GM12878 (cell line): ENCODE data around the gene UVRAG. TPM values are rescaled to one million over a fixed set of nuclear protein-coding genes. Genes with fewer than 3 reads are reported as not detected.

Experiments used
- ATAC-seq: fragments of 200-7000 bp; cut with Tn5 transposase; 3 replicates; pipeline ENCODE4 v1.9.1; 2020; ENCODE audit warnings: mild to moderate bottlenecking, moderate library complexity
- BruUV-seq: library from RNA; stranded (reverse); fragments of 400-500 nt; replicated peaks from 2 replicates; lab custom pipeline; 2021; lab: Mats Ljungman, UMichigan
- CTCF ChIA-PET: fragments of 300-600 bp; sonication (Branson Sonifier 250); formaldehyde crosslinking; extraction: SDS; loops from one replicate; lab custom pipeline; 2021; ENCODE audit warnings: inconsistent platforms; lab: Yijun Ruan, JAX
- POLR2A ChIA-PET: fragments of 350-600 bp; formaldehyde crosslinking; extraction: SDS; loops from one replicate; lab custom pipeline; 2021; ENCODE audit warnings: inconsistent platforms; lab: Charles Lee
- RAD21 ChIA-PET: fragments of 300-600 bp; sonication (Branson Sonifier 250); formaldehyde crosslinking; loops from one replicate; lab custom pipeline; 2023; ENCODE audit warnings: antibody characterized with exemption; ENCODE audit not compliant: unreplicated experiment; lab: Charles Lee
- SMC1A ChIA-PET: fragments of 300-600 bp; sonication (Branson Sonifier 250); formaldehyde crosslinking; loops from one replicate; lab custom pipeline; 2023; ENCODE audit not compliant: unreplicated experiment, uncharacterized antibody; lab: Charles Lee
- DNase-seq: peaks from one replicate; pipeline ENCODE4 v3.0.0-alpha.2; 2011; ENCODE audit warnings: low read depth, low spot score
- FAIRE-seq: peaks from 3 replicates; lab custom pipeline; 2011; peaks lifted over from hg19 to GRCh38; lab: Jason Lieb, UNC
- H2AFZ ChIP-seq: 2 replicates; pipeline ENCODE4 v1.6.0; 2011; ENCODE audit warnings: low read depth, low read length, control low read depth; ENCODE audit not compliant: control insufficient read depth
- H3K27ac ChIP-seq: 2 replicates; pipeline ENCODE4 v1.5.1; 2011; ENCODE audit warnings: control low read depth; ENCODE audit not compliant: control insufficient read depth, insufficient read depth
- H3K27me3 ChIP-seq, 2 experiments: replicated peaks in 1 of 2; 2 replicates each; pipeline versions ENCODE4 v1.6.0 to v1.6.1; 2011; ENCODE audit warnings: low read length in 1 of 2; ENCODE audit not compliant: control insufficient read depth in 2 of 2, insufficient read depth in 2 of 2
- H3K36me3 ChIP-seq, 2 experiments: 2 replicates each; pipeline ENCODE4 v1.5.1; 2011; ENCODE audit warnings: low read length in 1 of 2; ENCODE audit not compliant: control insufficient read depth in 2 of 2, insufficient read depth in 2 of 2
- H3K4me1 ChIP-seq: 2 replicates; pipeline ENCODE4 v1.6.1; 2011; ENCODE audit warnings: mild to moderate bottlenecking, low read length, moderate library complexity, mixed read lengths; ENCODE audit not compliant: control insufficient read depth, insufficient read depth
- H3K4me2 ChIP-seq: 2 replicates; pipeline ENCODE4 v1.6.0; 2011; ENCODE audit warnings: control low read depth; ENCODE audit not compliant: control insufficient read depth, insufficient read depth
- H3K4me3 ChIP-seq: fragments of 200-600 bp; sonication (generic); 2 replicates; pipeline ENCODE4 v1.5.1; 2016
- H3K79me2 ChIP-seq: 2 replicates; pipeline ENCODE4 v1.6.0; 2011; ENCODE audit warnings: low read length; ENCODE audit not compliant: control insufficient read depth, insufficient read depth
- H3K9ac ChIP-seq: 2 replicates; pipeline ENCODE4 v1.8.0; 2011; ENCODE audit warnings: low read length, control low read depth, mixed read lengths; ENCODE audit not compliant: control insufficient read depth, insufficient read depth
- H3K9me3 ChIP-seq: replicated peaks from 3 replicates; pipeline ENCODE4 v1.5.1; 2011; ENCODE audit warnings: mild to moderate bottlenecking, low read length; ENCODE audit not compliant: control insufficient read depth, insufficient read depth
- H4K20me1 ChIP-seq: 2 replicates; pipeline ENCODE4 v1.6.0; 2011; ENCODE audit not compliant: control insufficient read depth, insufficient read depth
- CBX3 ChIP-seq: fragments of 200-600 bp; sonication (generic); IDR thresholded peaks from 2 replicates; pipeline ENCODE4 v1.6.1; 2016; ENCODE audit warnings: low read depth, borderline replicate concordance
- CEBPZ ChIP-seq: fragments of 150-350 bp; IDR thresholded peaks from 2 replicates; pipeline ENCODE4 v1.6.1; 2016; ENCODE audit warnings: low read depth, low read length
- ESRRA ChIP-seq: IDR thresholded peaks from 2 replicates; pipeline ENCODE4 v1.6.1; 2012; ENCODE audit warnings: mild to moderate bottlenecking, low read length, improper control_type of control experiment
- JUNB ChIP-seq: IDR thresholded peaks from 2 replicates; pipeline ENCODE4 v1.6.1; 2016; ENCODE audit warnings: antibody characterized with exemption, mild to moderate bottlenecking
- JUND ChIP-seq: IDR thresholded peaks from 2 replicates; pipeline ENCODE4 v1.6.1; 2012; ENCODE audit warnings: low read depth, mild to moderate bottlenecking, low read length, improper control_type of control experiment, moderate library complexity
- NFXL1 ChIP-seq: fragments of 450-650 bp; IDR thresholded peaks from 2 replicates; pipeline ENCODE4 v1.6.1; 2017; ENCODE audit warnings: antibody characterized with exemption, mild to moderate bottlenecking, borderline replicate concordance
- RAD21 ChIP-seq: IDR thresholded peaks from 2 replicates; pipeline ENCODE4 v1.6.1; 2011; ENCODE audit warnings: mild to moderate bottlenecking, low read depth, low read length, moderate library complexity; ENCODE audit not compliant: insufficient read depth
- SMARCA5 ChIP-seq: fragments of 450-650 bp; IDR thresholded peaks from 2 replicates; pipeline ENCODE4 v1.6.1; 2017; ENCODE audit warnings: mild to moderate bottlenecking
- SREBF2 ChIP-seq: IDR thresholded peaks from 2 replicates; pipeline ENCODE4 v1.6.1; 2012; ENCODE audit warnings: mild to moderate bottlenecking, low read length
- USF1 ChIP-seq: IDR thresholded peaks from 2 replicates; pipeline ENCODE4 v1.6.1; 2011; ENCODE audit warnings: borderline replicate concordance, low read depth, mild to moderate bottlenecking, moderate library complexity, mixed read lengths, low read length; ENCODE audit not compliant: insufficient read depth; ENCODE audit errors: extremely low read length
- WGBS: methylation state at CpG from one replicate; pipeline ENCODE4 v1.1.6; 2016; ENCODE audit warnings: low lambda C conversion rate; ENCODE audit not compliant: insufficient replicate concordance, insufficient coverage; ENCODE audit errors: missing lambda C conversion rate; 5-methylcytosine and 5-hydroxymethylcytosine counted together
- in situ Hi-C: fragments of 300-500 bp; cut with MboI; formaldehyde crosslinking; loops from 9 replicates; pipeline ENCODE4 v1.14.3; 2018; ENCODE audit warnings: mixed read lengths
- intact Hi-C: fragments of 100-400 bp; cut with micrococcal nuclease; formaldehyde crosslinking; loops from one replicate; pipeline ENCODE4 v1.14.2; 2022; ENCODE audit not compliant: unreplicated experiment
- polyA plus RNA-seq, 11 experiments: library from polyadenylated mRNA; depleted of rRNA in 4 of 11; unstranded in 6 of 11; stranded (reverse) in 5 of 11; fragments of >200 nt; fragmentation: Nextera tagmentation in 4 of 11; fragmentation: Illumina TruSeq in 1 of 11; extraction: Ambion mirVana in 4 of 11; extraction: Trizol in 1 of 11; gene quantifications; 1 replicate in 1 of 11; 2 replicates in 10 of 11; pipeline versions ENCODE4 v1.2.1 to v1.2.3, GENCODE V29; 2011 to 2016; ENCODE audit warnings: inconsistent platforms in 2 of 11, missing spikeins in 2 of 11, low read depth in 1 of 11
- total RNA-seq, 4 experiments: library from RNA; depleted of rRNA in 3 of 4; stranded (reverse); fragments of >200 nt in 3 of 4; fragmentation: Illumina TruSeq in 1 of 4; extraction: Trizol in 1 of 4; gene quantifications; 2 replicates each; pipeline versions ENCODE4 v1.2.1 to v1.2.3, GENCODE V29; 2013 to 2021

UVRAG gene
- total and polyA plus RNA-seq, 10 of the 15 experiments (the other 5 are each of a cell fraction or from before 2014, with no cell fraction given), result 7.0 to 43.4 (median 37.0) TPM

GRCh38 chr11:76073724-76074123 lies 258.7 kb downstream of the UVRAG start:
- SMC1A ChIA-PET, result interaction anchor here (0.6 to 2.8 kb wide), 11 partner anchors 9 to 201 kb away, joined by 3 to 9 read pairs (median 4); no protein-coding TSS in a partner anchor

More at GRCh38 chr11:76073724-76074123, 258.7 kb downstream of the UVRAG start:
- RAD21 ChIA-PET, result interaction anchor here (1.0 to 2.6 kb wide), 3 partner anchors 78 to 179 kb away, joined by 4 to 9 read pairs (median 6); no protein-coding TSS in a partner anchor
- in situ Hi-C loops (no loop called here), intact Hi-C loops (no loop called here)
- Histone ChIP-seq H3K27ac (no peak overlapping the region), H3K4me3 (no peak overlapping the region), H3K9ac (no peak overlapping the region), H4K20me1 (no peaks in the 10 kb centered on the region), H3K36me3 (peaks cover 0 to 14% of the 10 kb centered on the region in 2 experiments; a peak in 3 of 4 replicates), H2AFZ (no peak overlapping the region), H3K4me2 (no peak overlapping the region), H3K4me1 (no peaks in the 10 kb centered on the region; the same call in 1 of the 2 replicates), H3K27me3 (no peaks in the 10 kb centered on the region), H3K79me2 (no peaks in the 10 kb centered on the region; the same call in 1 of the 2 replicates), H3K9me3 (peaks cover 1% of the 10 kb centered on the region; the same call in 1 of the 3 replicates)
- FAIRE-seq (no peak), DNase-seq (no peak), ATAC-seq (no peak)
- no TSS peak for BruUV-seq
- CTCF ChIA-PET, result interaction anchor here (1.2 to 2.0 kb wide), 6 partner anchors 12 to 206 kb away, joined by 3 to 9 read pairs (median 6); no protein-coding TSS in a partner anchor
- POLR2A ChIA-PET, result interaction anchor here (1.0 kb wide), 1 partner anchor 261 kb away, joined by 3 read pairs; no protein-coding TSS in a partner anchor
- TF ChIP-seq SREBF2 (no peak), ESRRA (no peak), JUND (no peak), NFXL1 (no peak), JUNB (no peak), CEBPZ (no peak), SMARCA5 (no peak), RAD21 (no peak), CBX3 (no peak), USF1 (no peak)
- 100% methylated on average over 1 of the region's 1 CpG for WGBS
